Stomach (tissue), 9 donors: ENCODE data around the gene EPB41L1. TPM values are rescaled to one million over a fixed set of nuclear protein-coding genes. Genes with fewer than 3 reads are reported as not detected.

Experiments used
- DNase-seq, 2 donors: peaks; one replicate each; pipeline versions ENCODE4 v3.0.0 to v3.0.0-alpha.2; 2013 to 2019
- H3K27ac ChIP-seq, 5 donors: fragments of 200-600 bp in 4 of 5; sonication (generic) in 4 of 5; one replicate each; pipeline ENCODE4 v1.5.1; 2013 to 2019; ENCODE audit warnings: mild to moderate bottlenecking in 1 of 5, moderate library complexity in 1 of 5
- H3K27me3 ChIP-seq, 3 donors: fragments of 200-600 bp; sonication (generic); one replicate each; pipeline ENCODE4 v1.5.1; 2017 to 2019; ENCODE audit warnings: mixed run types in 1 of 3
- H3K36me3 ChIP-seq, 4 donors: fragments of 200-600 bp; sonication (generic); 1 replicate in 3 of 4; 2 replicates in 1 of 4; pipeline ENCODE4 v1.5.1; 2016 to 2019
- H3K4me1 ChIP-seq, 4 donors: fragments of 200-600 bp; sonication (generic); one replicate each; pipeline ENCODE4 v1.5.1; 2016 to 2019
- H3K4me3 ChIP-seq, 4 donors: fragments of 200-600 bp; sonication (generic) in 3 of 4; one replicate each; pipeline ENCODE4 v1.5.1; 2016 to 2019; ENCODE audit warnings: mild to moderate bottlenecking in 1 of 4
- H3K9me3 ChIP-seq, 4 donors: fragments of 200-600 bp; sonication (generic); one replicate each; pipeline ENCODE4 v1.5.1; 2016 to 2019
- EP300 ChIP-seq: sonication (generic); formaldehyde crosslinking; IDR thresholded peaks from one replicate; pipeline ENCODE4 v1.6.1; 2017; ENCODE audit warnings: antibody characterized with exemption
- POLR2A ChIP-seq, 4 donors: fragments of 450-650 bp; IDR thresholded peaks; one replicate each; pipeline ENCODE4 v1.6.1; 2016; ENCODE audit warnings: antibody characterized with exemption in 4 of 4, control low read depth in 2 of 4, mild to moderate bottlenecking in 1 of 4, moderate library complexity in 1 of 4
- POLR2AphosphoS5 ChIP-seq, 3 donors: sonication (generic); formaldehyde crosslinking; IDR thresholded peaks; one replicate each; pipeline ENCODE4 v1.6.1; 2016; ENCODE audit warnings: antibody characterized with exemption in 3 of 3
- WGBS, 5 donors: extraction: QIAGEN DNeasy Blood & Tissue Kit in 3 of 5; methylation state at CpG; one replicate each; pipeline versions ENCODE4 v1.1.5 to v1.1.7; 2013 to 2018; 5-methylcytosine and 5-hydroxymethylcytosine counted together
- intact Hi-C: fragments of 100-400 bp; cut with DNase I; formaldehyde crosslinking; loops from one replicate; pipeline ENCODE4 v1.15.1; 2023; ENCODE audit warnings: low total_unique reads
- polyA plus RNA-seq, 3 donors: library from polyadenylated mRNA; stranded (reverse); fragments of 200-250 nt; gene quantifications; one replicate each; pipeline ENCODE4 v1.2.3, GENCODE V29; 2013
- total RNA-seq, 5 donors: library from RNA; depleted of rRNA; stranded (reverse); fragments of >200 nt; gene quantifications; one replicate each; pipeline versions ENCODE4 v1.1.0 to v1.2.3, GENCODE V29; 2014 to 2016
- TF ChIP-seq, protein P1 (sequence below), 7 experiments: fragments of 450-650 bp in 4 of 7; fragments of 200-600 bp in 3 of 7; sonication (generic) in 3 of 7; IDR thresholded peaks; one replicate each; pipeline ENCODE4 v1.5.1; 2016 to 2019; ENCODE audit warnings: antibody characterized with exemption in 7 of 7, control low read depth in 2 of 7, mild to moderate bottlenecking in 1 of 7
- donor health status: healthy with polysubstance abuse.
- donor health status: Bipolar disorder and iron deficiency.
- donor health status: healthy.

Gene EPB41L1
- total and polyA plus RNA-seq, 8 donors, result 25.9 to 271 (median 40.4) TPM

DNA sequence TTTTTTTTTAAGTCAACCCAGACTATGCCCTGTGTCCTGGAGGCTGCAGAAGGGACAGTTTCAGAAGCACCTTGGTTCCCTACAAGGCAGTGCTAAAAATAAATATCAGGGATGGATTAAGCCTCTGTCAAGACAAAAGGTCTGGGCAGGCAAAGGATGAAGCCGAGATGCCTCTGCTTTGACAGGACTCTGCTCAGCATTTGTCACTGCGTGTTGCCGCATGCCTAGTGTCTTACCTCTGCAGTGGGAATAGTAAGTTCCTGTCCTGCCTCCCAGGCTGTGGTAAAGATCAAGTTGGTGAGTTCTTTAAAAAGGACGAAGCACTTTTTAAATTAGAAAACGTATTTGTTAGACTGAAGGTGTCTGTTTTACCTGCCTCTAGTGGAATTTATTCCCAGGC lies 96.9 kb downstream of the EPB41L1 start:
- no peak for TF ChIP-seq POLR2AphosphoS5 (IDR thresholded peaks at IDR 0.05)
- TF ChIP-seq, protein P1, sequence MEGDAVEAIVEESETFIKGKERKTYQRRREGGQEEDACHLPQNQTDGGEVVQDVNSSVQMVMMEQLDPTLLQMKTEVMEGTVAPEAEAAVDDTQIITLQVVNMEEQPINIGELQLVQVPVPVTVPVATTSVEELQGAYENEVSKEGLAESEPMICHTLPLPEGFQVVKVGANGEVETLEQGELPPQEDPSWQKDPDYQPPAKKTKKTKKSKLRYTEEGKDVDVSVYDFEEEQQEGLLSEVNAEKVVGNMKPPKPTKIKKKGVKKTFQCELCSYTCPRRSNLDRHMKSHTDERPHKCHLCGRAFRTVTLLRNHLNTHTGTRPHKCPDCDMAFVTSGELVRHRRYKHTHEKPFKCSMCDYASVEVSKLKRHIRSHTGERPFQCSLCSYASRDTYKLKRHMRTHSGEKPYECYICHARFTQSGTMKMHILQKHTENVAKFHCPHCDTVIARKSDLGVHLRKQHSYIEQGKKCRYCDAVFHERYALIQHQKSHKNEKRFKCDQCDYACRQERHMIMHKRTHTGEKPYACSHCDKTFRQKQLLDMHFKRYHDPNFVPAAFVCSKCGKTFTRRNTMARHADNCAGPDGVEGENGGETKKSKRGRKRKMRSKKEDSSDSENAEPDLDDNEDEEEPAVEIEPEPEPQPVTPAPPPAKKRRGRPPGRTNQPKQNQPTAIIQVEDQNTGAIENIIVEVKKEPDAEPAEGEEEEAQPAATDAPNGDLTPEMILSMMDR (IDR thresholded peaks at IDR 0.05), result no peak
- no peak for TF ChIP-seq POLR2A (IDR thresholded peaks at IDR 0.05)
- no peak for TF ChIP-seq EP300
- intact Hi-C loops, result no loop called here
- Histone ChIP-seq H3K4me1 (no peaks in the 10 kb centered on the region), H3K4me3 (no peak overlapping the region), H3K27ac (no peak overlapping the region), H3K36me3 (peaks cover 48 to 100% (median 87%) of the 10 kb centered on the region in 4 donors), H3K9me3 (no peaks in the 10 kb centered on the region), H3K27me3 (no peaks in the 10 kb centered on the region)
- WGBS, 5 donors, result 84 to 98% (median 96%) methylated on average over 5 of the region's 5 CpGs
- DNase-seq, result no peak

- DNase-seq, result no peak
- intact Hi-C loops, result no loop called here
- H3K27ac ChIP-seq, result no peak overlapping the region
- TF ChIP-seq EP300, result no peak
- TF ChIP-seq, protein P1 (IDR thresholded peaks at IDR 0.05), result no peak
- no peak for TF ChIP-seq POLR2AphosphoS5 (IDR thresholded peaks at IDR 0.05)
- no peak for TF ChIP-seq POLR2A (IDR thresholded peaks at IDR 0.05)
- peaks cover 37 to 100% (median 87%) of the 10 kb centered on the region in 4 donors for H3K36me3 ChIP-seq
- no peaks in the 10 kb centered on the region for H3K9me3 ChIP-seq
- 92 to 98% (median 97%) methylated on average over 3 of the region's 3 CpGs for WGBS, 5 donors
- no peak overlapping the region for H3K4me3 ChIP-seq
- no peaks in the 10 kb centered on the region for H3K4me1 ChIP-seq
- no peaks in the 10 kb centered on the region for H3K27me3 ChIP-seq
Measured at GRCh38 chr20:36252511-36252910, 98.0 kb downstream of the EPB41L1 start.

DNA sequence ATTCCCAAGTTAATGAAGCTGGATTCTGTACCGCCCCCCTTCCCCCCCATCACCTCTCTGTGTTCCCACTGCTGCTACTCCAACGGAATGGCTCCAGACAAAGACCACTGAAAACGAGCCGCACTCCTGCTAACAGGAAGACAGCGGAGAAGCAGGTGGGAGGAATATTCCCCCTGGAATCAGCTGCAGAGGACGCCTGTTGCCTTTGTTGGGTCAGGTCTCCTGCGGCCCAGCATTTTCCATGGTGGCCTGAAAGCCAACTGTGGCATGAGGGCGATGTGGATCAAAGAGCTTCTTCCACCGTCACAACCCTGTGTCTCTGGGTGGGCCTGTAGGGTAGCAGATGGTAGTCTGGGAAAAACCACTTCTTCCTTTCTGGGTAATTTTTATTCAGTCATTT lies 98.5 kb downstream of the EPB41L1 start:
- Histone ChIP-seq H3K9me3 (no peaks in the 10 kb centered on the region), H3K4me3 (no peak overlapping the region), H3K27ac (no peak overlapping the region), H3K27me3 (no peaks in the 10 kb centered on the region), H3K36me3 (peaks cover 33 to 95% (median 84%) of the 10 kb centered on the region in 4 donors), H3K4me1 (no peaks in the 10 kb centered on the region)
- no peak for DNase-seq
- WGBS, 5 donors, result 86 to 94% (median 93%) methylated on average over 8 to 9 of the region's 9 CpGs
- intact Hi-C loops, result no loop called here
- no peak for TF ChIP-seq EP300
- no peak for TF ChIP-seq POLR2AphosphoS5 (IDR thresholded peaks at IDR 0.05)
- no peak for TF ChIP-seq POLR2A (IDR thresholded peaks at IDR 0.05)
- TF ChIP-seq, protein P1 (IDR thresholded peaks at IDR 0.05), result no peak

- H3K36me3 ChIP-seq, result peaks cover 24 to 85% (median 73%) of the 10 kb centered on the region in 4 donors
- H3K4me3 ChIP-seq, result no peak overlapping the region
- 63 to 83% (median 75%) methylated on average over 2 of the region's 2 CpGs for WGBS, 5 donors
- H3K27ac ChIP-seq, result no peak overlapping the region
- intact Hi-C loops, result no loop called here
- H3K4me1 ChIP-seq, result no peaks in the 10 kb centered on the region
- H3K9me3 ChIP-seq, result no peaks in the 10 kb centered on the region
- no peaks in the 10 kb centered on the region for H3K27me3 ChIP-seq
- no peak for DNase-seq
- TF ChIP-seq, protein P1 (IDR thresholded peaks at IDR 0.05), result no peak
- no peak for TF ChIP-seq POLR2AphosphoS5 (IDR thresholded peaks at IDR 0.05)
- no peak for TF ChIP-seq EP300
- TF ChIP-seq POLR2A (IDR thresholded peaks at IDR 0.05), result no peak
Measured at GRCh38 chr20:36254076-36254475, 99.5 kb downstream of the EPB41L1 start.
